HG02798 (cell line): ENCODE measurements around the gene FRMD8.
"Not testable (repeated sequence)": the region's sequence is repeated elsewhere in the genome, so short reads cannot be mapped to it uniquely, and the experiment has no call there.

Experiments
- ATAC-seq: cut with Tn5 transposase; IDR thresholded peaks from one replicate; pipeline ENCODE4 v1.9.1; 2021; ENCODE audit warnings: mild to moderate bottlenecking; ENCODE audit not compliant: unreplicated experiment, poor library complexity

FRMD8 gene

DNA sequence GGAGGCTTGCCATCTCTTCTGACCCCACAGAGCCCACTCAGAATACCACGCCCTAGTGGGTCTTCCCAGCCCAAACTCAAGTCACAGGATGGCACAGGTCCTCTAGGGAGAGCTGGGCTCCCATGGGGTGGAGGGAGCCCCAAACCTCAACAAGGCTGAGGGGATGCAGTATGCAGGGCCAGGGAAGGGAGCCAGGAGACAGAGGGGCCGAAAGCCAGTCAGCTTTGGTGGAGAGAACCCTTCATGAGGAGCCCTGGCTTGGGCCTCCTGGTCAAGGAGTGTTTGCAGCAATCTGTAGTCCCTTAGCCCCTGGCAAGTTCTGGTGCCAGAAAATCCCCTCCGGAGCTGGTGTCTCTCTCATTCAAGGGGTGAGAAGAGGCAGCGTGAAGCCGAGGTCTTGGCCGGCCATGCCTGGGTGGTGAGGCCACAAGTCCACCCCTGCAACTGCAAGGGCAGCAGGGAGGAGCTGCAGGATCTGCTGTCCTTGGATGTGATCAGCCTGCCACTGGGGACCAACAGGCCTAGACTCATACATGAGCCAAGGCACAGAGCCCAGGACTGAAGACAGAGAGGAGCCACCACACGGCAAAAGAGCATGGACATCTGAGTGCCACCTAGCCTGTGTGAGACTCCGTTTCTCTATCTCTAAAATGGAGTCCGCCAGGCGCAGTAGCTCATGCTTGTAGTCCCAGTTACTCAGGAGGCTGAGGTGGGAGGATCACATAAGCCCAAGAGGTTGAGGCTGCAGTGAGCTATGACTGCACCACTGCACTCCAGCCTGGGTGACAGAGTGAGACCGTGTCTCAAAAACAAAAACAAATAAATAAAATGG lies 60.2 kb downstream of the FRMD8 start:
- no peak for ATAC-seq

DNA sequence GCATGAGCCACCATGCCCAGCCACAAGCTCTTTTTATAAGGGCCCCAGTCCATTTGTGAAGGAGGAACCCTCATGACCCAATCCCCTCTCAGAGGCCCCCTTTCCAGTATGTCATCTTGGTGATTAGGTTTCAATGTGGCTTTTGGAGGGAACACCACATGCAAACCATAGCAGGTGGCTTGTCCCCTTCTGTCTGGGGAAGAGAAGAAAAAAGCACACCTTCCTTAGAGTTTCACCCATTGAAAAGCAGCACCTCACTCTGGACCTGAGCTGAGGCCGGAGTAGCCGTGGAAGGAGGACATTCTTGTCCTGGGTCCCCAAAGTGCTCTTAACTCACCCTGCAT lies 61.6 kb downstream of the FRMD8 start:
- no peak for ATAC-seq

DNA sequence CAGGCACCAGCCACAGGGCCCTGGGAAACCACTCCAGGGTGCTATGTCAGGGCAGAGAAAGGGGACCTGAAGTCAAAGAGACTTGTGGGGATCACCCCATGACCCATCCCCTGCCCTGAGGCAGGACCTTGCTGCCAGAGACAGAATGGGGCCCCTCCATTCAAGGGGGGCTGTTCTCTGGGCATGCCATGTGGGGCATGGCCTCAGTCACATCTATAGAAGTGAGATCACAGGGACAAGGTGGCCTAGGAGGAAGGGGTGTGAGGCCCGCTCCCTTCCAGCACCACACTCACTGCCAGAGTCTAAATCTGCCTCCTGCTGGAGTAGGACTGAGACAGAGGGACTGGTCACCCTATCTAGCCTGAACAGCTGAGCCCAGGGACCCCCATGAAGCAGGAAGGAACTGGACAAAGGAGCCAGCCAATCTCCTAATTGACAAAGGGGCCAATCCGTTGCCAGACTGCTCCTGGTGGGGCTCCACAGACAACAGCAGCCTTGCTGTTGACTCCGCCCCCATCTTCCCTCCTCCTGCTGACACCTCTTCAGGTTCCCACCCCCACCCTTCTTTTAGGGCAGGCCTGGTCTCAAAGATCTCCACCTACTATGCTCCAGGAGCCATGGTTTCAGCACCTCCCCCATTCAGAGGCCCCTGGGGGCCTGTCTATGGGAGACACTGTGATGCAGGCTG lies 62.1 kb downstream of the FRMD8 start:
- ATAC-seq: no peak

DNA sequence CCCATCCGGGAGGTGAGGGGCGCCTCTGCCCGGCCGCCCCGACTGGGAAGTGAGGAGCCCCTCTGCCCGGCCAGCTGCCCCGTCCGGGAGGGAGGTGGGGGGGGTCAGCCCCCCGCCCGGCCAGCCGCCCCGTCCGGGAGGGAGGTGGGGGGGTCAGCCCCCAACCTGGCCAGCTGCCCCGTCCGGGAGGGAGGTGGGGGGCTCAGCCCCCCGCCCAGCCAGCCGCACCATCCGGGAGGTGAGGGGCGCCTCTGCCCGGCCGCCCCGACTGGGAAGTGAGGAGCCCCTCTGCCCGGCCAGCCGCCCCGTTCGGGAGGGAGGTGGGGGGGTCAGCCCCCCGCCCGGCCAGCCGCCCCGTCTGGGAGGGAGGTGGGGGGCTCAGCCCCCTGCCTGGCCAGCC lies 64.9 kb downstream of the FRMD8 start:
- not testable (repeated sequence) for ATAC-seq

DNA sequence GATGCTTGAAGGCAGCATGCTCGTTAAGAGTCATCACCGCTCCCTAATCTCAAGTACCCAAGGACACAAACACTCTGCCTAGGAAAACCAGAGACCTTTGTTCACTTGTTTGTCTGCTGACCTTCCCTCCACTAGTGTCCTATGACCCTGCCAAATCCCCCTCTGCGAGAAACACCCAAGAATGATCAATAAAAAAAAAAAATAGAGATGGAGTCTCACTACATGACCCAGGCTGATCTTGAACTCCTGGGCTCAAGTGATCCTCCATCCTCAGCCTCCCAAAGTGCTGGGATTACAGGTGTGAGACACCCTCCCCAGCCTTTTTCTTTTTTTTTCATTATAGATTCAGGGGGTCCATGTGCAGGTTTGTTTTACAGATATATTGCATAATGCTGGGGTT lies 65.8 kb downstream of the FRMD8 start:
- ATAC-seq: not testable (repeated sequence)

DNA sequence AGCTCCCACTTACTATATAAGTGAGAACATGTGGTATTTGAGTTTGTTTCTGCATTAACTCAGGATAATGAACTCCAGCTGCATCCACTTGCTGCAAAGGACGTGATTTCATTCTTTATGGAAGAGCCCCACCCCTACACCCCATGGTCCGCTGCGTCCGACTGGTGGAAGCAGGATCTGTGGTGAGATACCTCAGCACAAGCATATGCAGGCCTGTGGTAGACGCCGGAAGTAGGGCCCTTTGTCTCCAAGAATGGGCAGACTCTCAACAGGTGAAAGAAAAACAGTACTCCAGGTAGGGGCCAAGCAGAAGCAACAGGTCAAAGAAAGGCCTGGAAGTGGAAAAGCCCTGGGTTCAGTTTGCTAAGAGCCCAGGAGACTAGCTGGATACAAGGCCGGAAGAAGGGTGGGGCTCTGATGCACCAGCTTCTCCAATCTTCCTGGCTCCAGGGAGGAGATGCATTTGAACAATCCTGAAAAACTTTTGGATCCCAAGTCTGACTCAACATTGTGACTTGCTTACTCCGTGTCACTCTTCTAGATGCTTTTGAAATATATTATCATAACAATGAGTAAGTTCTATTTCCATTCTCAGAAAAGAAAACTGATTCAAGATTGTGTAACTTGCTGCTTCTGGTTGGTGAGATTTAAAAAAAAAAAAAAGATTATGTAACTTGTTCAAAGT lies 66.5 kb downstream of the FRMD8 start:
- no peak for ATAC-seq

DNA sequence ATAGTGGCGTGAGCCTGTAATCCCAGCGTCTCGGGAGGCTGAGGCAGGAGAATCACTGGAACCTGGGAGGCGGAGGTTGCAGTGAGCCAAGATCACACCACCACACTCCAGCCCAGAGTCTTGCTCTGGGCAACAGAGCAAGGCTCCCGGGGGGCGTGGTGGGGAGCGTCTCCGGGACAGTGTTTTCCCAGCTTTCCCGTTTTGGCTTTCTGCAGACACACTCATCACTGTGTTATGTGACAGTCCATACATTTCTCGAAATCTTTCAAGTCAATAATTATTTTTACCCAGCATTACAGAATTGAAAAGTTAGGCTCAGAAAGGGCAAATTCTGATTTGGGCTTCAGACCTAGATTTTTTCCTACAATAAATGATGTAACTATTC lies 67.9 kb downstream of the FRMD8 start:
- no peak for ATAC-seq

DNA sequence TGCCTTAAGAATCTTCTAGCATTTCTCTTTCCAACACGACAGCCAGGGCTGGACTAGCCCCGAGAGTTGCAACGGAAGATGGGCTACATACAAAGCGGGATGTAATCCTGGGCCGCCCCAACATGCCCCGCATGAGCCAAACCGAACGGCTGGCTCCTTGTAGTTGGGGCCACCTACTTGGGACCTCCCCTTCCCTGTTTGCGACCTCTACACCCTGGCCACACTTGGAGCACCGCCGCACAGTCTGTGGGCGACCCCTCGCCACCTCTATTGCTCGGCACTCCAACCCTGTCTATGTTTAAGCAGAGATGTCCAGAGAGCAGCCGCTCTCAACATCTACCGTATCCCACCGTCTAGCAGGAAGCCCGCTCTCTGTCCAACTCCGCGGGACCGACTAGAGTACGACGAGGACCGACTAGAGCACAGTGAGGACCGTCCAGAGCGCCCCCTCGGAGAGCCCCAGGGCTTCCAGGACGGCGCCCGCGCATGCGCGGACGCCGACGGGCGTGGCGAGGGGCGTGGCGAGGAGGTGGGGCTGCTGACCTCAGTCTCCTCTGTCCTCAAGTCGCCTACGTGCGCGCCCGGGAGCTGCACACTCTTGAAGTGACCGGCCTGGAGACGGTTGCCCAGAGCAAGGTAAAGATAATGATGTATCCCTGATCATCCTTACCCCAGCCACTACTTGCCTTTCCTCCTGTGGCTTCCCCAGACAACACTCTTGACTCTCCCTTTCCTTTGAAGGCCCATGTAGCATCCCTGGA lies 68.4 kb downstream of the FRMD8 start:
- peak; percentile 88 for ATAC-seq

DNA sequence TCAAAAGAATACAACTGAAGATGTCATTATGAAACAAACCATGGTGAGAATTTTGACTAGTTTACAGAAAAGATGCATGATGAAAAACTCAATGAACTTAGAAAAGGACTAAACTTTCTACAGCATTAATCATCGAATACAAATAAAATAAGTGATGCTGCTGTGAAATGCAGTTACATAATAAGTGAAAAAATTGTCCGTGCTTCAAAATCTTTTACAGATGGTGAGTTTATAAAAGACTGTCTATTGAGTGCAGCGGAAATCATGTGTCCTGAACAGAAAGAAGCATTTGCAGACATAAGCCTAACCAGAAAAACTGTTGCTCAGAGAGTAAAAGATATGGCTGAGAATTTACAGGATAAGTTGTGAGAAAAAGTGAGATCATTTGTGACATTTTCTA lies 70.0 kb downstream of the FRMD8 start:
- no peak for ATAC-seq

DNA sequence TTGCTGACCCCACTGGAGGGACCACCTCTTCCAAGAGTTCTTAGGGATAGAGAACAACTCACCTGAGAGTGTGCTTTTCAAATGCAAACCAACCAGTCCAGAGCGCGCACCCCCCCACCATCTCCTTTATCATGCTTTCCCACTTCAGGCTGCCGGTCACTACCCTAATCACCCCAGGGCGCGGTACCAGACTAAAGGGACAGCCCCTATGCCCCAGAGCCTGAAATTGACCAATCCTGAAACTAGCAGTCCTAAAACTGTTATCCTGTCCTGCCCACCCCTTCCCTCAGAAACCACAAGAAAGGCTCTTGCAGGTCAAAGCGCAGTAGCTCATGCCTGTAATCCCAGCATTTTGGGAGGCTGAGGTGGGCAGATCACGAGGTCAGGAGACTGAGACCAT lies 73.1 kb downstream of the FRMD8 start:
- ATAC-seq: no peak
